HepG2 (cell line): ENCODE results near the gene EEF1AKMT1. TPM values are rescaled to one million over a fixed set of nuclear protein-coding genes. Genes with fewer than 3 reads are reported as not detected.

Experiments used
- ETV5 ChIP-seq: IDR thresholded peaks from 2 replicates; pipeline ENCODE4 v1.6.1; 2018; ENCODE audit warnings: missing biosample characterization, missing genetic modification reagents, inconsistent platforms, borderline replicate concordance
- GATA4 ChIP-seq: sonication (generic); IDR thresholded peaks from 2 replicates; pipeline ENCODE4 v1.6.1; 2016; ENCODE audit warnings: antibody characterized with exemption, low read depth, borderline replicate concordance
- GPN1 ChIP-seq: sonication (generic); formaldehyde crosslinking; IDR thresholded peaks from 2 replicates; pipeline ENCODE4 v1.5.1; 2020; ENCODE audit warnings: missing genetic modification reagents, borderline replicate concordance
- HES4 ChIP-seq: sonication (generic); formaldehyde crosslinking; IDR thresholded peaks from 2 replicates; pipeline ENCODE4 v1.9.0; 2021; ENCODE audit warnings: mild to moderate bottlenecking, missing genetic modification reagents, borderline replicate concordance
- KAT7 ChIP-seq: IDR thresholded peaks from 2 replicates; pipeline ENCODE4 v1.6.1; 2018; ENCODE audit warnings: borderline replicate concordance, missing compliant biosample characterization
- MAFG ChIP-seq: sonication (generic); formaldehyde crosslinking; IDR thresholded peaks from 2 replicates; pipeline ENCODE4 v1.5.1; 2020; ENCODE audit warnings: mild to moderate bottlenecking, missing genetic modification reagents
- SAFB2 ChIP-seq: sonication (generic); formaldehyde crosslinking; IDR thresholded peaks from 2 replicates; pipeline ENCODE4 v1.5.1; 2020; ENCODE audit warnings: missing genetic modification reagents, low read depth, mild to moderate bottlenecking, borderline replicate concordance
- SOX5 ChIP-seq: IDR thresholded peaks from 2 replicates; pipeline ENCODE4 v1.6.1; 2016; ENCODE audit warnings: borderline replicate concordance
- SP1 ChIP-seq, 2 experiments: fragments of 450-650 bp in 1 of 2; sonication (generic) in 1 of 2; formaldehyde crosslinking in 1 of 2; IDR thresholded peaks; 2 replicates each; pipeline versions ENCODE4 v1.4.0 to v1.6.1; 2016 to 2020; ENCODE audit warnings: missing genetic modification reagents in 1 of 2
- ZFX ChIP-seq: sonication (generic); formaldehyde crosslinking; IDR thresholded peaks from 2 replicates; pipeline ENCODE4 v1.4.0; 2020; ENCODE audit warnings: mild to moderate bottlenecking, low read depth, missing genetic modification reagents, moderate library complexity
- ZFYVE20 ChIP-seq: sonication (generic); formaldehyde crosslinking; IDR thresholded peaks from 2 replicates; pipeline ENCODE4 v1.8.0; 2023; ENCODE audit warnings: low read depth, mild to moderate bottlenecking, moderate library complexity, missing genetic modification reagents, borderline replicate concordance
- ZNF24 ChIP-seq: fragments of 450-650 bp; IDR thresholded peaks from 2 replicates; pipeline ENCODE4 v1.6.1; 2017; ENCODE audit warnings: antibody characterized with exemption, mild to moderate bottlenecking
- ZNF747 ChIP-seq: sonication (generic); formaldehyde crosslinking; IDR thresholded peaks from 2 replicates; pipeline ENCODE4 v1.8.1; 2023; ENCODE audit warnings: missing genetic modification reagents, mild to moderate bottlenecking, borderline replicate concordance
- polyA plus RNA-seq, 8 experiments: library from polyadenylated mRNA; depleted of rRNA in 3 of 8; stranded (reverse) in 7 of 8; unstranded in 1 of 8; fragments of >200 nt; fragmentation: Illumina TruSeq in 4 of 8; extraction: Trizol in 4 of 8; gene quantifications; 2 replicates each; pipeline versions ENCODE4 v1.2.1 to v1.2.3, GENCODE V29; 2011 to 2016; ENCODE audit warnings: low read depth in 4 of 8, missing spikeins in 1 of 8, mixed read lengths in 1 of 8; ENCODE audit not compliant: insufficient read depth in 1 of 8
- total RNA-seq, 5 experiments: library from RNA; depleted of rRNA; stranded (reverse); fragments of >200 nt; fragmentation: Illumina TruSeq; extraction: Trizol; gene quantifications; 2 replicates each; pipeline ENCODE4 v1.2.3, GENCODE V29; 2016; ENCODE audit warnings: low read depth in 1 of 5
- TF ChIP-seq, protein P1 (sequence below), 2 experiments: IDR thresholded peaks; 2 replicates each; pipeline ENCODE4 v1.6.1; 2011 to 2012; ENCODE audit warnings: low read length in 2 of 2, borderline replicate concordance in 1 of 2, low read depth in 1 of 2, mild to moderate bottlenecking in 1 of 2, moderate library complexity in 1 of 2
- TF ChIP-seq, protein P2 (sequence below): IDR thresholded peaks from 2 replicates; pipeline ENCODE4 v1.6.1; 2016
- TF ChIP-seq, protein P3 (sequence below): sonication (generic); formaldehyde crosslinking; IDR thresholded peaks from 2 replicates; pipeline ENCODE4 v1.4.0; 2020; ENCODE audit warnings: missing genetic modification reagents, low read depth, mild to moderate bottlenecking, borderline replicate concordance
- TF ChIP-seq, protein P4 (sequence below): sonication (generic); formaldehyde crosslinking; IDR thresholded peaks from 2 replicates; pipeline ENCODE4 v1.4.0; 2020; ENCODE audit warnings: missing genetic modification reagents
- TF ChIP-seq, protein P5 (sequence below): sonication (generic); formaldehyde crosslinking; IDR thresholded peaks from 2 replicates; pipeline ENCODE4 v1.4.0; 2020; ENCODE audit warnings: mild to moderate bottlenecking, missing genetic modification reagents

Gene EEF1AKMT1
- total and polyA plus RNA-seq, 2 of the 13 experiments (the other 11 are each of a cell fraction or from before 2014, with no cell fraction given) = 6.0 to 16.1 TPM

DNA sequence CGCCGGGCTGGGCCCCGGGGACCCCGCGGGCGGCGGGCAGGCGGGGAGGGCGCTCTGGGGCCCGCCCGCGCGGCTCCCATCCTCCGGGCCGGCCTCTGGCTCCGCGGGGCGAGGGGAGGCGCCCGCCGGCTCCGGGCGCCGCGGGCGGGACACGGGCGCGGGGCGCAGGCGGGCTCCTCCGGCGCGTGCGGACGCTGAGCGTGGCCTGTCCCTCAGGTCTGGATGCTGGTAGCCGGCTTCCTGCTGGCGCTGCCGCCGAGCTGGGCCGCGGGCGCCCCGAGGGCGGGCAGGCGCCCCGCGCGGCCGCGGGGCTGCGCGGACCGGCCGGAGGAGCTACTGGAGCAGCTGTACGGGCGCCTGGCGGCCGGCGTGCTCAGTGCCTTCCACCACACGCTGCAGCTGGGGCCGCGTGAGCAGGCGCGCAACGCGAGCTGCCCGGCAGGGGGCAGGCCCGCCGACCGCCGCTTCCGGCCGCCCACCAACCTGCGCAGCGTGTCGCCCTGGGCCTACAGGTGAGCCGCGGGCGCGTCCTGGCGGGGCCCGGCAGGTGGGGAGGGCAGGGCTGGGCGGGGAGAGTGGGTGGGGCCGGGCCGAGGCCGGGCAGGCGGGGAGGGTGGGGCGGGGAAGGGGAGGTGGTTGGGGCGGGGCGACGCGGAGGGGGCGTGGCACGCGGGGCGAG lies 69.8 kb downstream of the EEF1AKMT1 start (continued):
- TF ChIP-seq, protein P1, sequence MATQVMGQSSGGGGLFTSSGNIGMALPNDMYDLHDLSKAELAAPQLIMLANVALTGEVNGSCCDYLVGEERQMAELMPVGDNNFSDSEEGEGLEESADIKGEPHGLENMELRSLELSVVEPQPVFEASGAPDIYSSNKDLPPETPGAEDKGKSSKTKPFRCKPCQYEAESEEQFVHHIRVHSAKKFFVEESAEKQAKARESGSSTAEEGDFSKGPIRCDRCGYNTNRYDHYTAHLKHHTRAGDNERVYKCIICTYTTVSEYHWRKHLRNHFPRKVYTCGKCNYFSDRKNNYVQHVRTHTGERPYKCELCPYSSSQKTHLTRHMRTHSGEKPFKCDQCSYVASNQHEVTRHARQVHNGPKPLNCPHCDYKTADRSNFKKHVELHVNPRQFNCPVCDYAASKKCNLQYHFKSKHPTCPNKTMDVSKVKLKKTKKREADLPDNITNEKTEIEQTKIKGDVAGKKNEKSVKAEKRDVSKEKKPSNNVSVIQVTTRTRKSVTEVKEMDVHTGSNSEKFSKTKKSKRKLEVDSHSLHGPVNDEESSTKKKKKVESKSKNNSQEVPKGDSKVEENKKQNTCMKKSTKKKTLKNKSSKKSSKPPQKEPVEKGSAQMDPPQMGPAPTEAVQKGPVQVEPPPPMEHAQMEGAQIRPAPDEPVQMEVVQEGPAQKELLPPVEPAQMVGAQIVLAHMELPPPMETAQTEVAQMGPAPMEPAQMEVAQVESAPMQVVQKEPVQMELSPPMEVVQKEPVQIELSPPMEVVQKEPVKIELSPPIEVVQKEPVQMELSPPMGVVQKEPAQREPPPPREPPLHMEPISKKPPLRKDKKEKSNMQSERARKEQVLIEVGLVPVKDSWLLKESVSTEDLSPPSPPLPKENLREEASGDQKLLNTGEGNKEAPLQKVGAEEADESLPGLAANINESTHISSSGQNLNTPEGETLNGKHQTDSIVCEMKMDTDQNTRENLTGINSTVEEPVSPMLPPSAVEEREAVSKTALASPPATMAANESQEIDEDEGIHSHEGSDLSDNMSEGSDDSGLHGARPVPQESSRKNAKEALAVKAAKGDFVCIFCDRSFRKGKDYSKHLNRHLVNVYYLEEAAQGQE (IDR thresholded peaks at IDR 0.05; ENCODE audit: borderline replicate concordance in 1 of 2, low read depth in 1 of 2, low read length in 2 of 2) = no peak
- TF ChIP-seq MAFG (no peak), KAT7 (CRISPR knock-in tag) (no peak), ZFX (CRISPR knock-in tag) (peak; percentile 69), SP1 (IDR thresholded peaks at IDR 0.05) (no peak), SP1 (CRISPR knock-in tag; IDR thresholded peaks at IDR 0.05) (no peak; the same call in 1 of the 2 replicates), ZNF24 (no peak), GPN1 (CRISPR knock-in tag) (no peak), ZNF747 (CRISPR knock-in tag) (no peak), GATA4 (no peak), ETV5 (CRISPR knock-in tag) (peak; percentile 81), SOX5 (no peak), HES4 (peak; percentile 84), ZFYVE20 (CRISPR knock-in tag) (no peak), SAFB2 (no peak)
- TF ChIP-seq, protein P2, sequence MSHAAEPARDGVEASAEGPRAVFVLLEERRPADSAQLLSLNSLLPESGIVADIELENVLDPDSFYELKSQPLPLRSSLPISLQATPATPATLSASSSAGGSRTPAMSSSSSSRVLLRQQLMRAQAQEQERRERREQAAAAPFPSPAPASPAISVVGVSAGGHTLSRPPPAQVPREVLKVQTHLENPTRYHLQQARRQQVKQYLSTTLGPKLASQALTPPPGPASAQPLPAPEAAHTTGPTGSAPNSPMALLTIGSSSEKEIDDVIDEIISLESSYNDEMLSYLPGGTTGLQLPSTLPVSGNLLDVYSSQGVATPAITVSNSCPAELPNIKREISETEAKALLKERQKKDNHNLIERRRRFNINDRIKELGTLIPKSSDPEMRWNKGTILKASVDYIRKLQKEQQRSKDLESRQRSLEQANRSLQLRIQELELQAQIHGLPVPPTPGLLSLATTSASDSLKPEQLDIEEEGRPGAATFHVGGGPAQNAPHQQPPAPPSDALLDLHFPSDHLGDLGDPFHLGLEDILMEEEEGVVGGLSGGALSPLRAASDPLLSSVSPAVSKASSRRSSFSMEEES (CRISPR knock-in tag) = no peak
- TF ChIP-seq, protein P3, sequence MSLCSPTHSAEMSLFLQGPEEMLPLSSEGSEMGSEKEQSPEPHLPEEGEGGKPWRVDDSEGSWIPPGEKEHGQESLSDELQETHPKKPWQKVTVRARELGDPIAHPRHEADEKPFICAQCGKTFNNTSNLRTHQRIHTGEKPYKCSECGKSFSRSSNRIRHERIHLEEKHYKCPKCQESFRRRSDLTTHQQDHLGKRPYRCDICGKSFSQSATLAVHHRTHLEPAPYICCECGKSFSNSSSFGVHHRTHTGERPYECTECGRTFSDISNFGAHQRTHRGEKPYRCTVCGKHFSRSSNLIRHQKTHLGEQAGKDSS = 0 out of 2 replicates have a peak, but pooled peaks have one; percentile 28
- TF ChIP-seq, protein P4, sequence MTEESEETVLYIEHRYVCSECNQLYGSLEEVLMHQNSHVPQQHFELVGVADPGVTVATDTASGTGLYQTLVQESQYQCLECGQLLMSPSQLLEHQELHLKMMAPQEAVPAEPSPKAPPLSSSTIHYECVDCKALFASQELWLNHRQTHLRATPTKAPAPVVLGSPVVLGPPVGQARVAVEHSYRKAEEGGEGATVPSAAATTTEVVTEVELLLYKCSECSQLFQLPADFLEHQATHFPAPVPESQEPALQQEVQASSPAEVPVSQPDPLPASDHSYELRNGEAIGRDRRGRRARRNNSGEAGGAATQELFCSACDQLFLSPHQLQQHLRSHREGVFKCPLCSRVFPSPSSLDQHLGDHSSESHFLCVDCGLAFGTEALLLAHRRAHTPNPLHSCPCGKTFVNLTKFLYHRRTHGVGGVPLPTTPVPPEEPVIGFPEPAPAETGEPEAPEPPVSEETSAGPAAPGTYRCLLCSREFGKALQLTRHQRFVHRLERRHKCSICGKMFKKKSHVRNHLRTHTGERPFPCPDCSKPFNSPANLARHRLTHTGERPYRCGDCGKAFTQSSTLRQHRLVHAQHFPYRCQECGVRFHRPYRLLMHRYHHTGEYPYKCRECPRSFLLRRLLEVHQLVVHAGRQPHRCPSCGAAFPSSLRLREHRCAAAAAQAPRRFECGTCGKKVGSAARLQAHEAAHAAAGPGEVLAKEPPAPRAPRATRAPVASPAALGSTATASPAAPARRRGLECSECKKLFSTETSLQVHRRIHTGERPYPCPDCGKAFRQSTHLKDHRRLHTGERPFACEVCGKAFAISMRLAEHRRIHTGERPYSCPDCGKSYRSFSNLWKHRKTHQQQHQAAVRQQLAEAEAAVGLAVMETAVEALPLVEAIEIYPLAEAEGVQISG (CRISPR knock-in tag) = peak; percentile 50; the same call in 1 of the 2 replicates
- TF ChIP-seq, protein P5, sequence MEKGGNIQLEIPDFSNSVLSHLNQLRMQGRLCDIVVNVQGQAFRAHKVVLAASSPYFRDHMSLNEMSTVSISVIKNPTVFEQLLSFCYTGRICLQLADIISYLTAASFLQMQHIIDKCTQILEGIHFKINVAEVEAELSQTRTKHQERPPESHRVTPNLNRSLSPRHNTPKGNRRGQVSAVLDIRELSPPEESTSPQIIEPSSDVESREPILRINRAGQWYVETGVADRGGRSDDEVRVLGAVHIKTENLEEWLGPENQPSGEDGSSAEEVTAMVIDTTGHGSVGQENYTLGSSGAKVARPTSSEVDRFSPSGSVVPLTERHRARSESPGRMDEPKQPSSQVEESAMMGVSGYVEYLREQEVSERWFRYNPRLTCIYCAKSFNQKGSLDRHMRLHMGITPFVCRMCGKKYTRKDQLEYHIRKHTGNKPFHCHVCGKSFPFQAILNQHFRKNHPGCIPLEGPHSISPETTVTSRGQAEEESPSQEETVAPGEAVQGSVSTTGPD (CRISPR knock-in tag) = no peak
